Adipose tissue (tissue), 3 donors: Measurements from ENCODE around the gene CTSZ. TPM values are rescaled to one million over a fixed set of nuclear protein-coding genes. Genes with fewer than 3 reads are reported as not detected.

Source experiments
- polyA plus RNA-seq, 3 donors: library from polyadenylated mRNA; stranded (reverse); fragments of 200-250 nt; gene quantifications; one replicate each; pipeline ENCODE4 v1.2.3, GENCODE V29; 2013
- donor health status: healthy with polysubstance abuse.
- donor health status: Bipolar disorder and iron deficiency.
- donor health status: healthy.

CTSZ gene
- polyA plus RNA-seq, 3 donors, result 62.8 to 212 (median 149) TPM

Other genes starting within 250 kb of the CTSZ start
- gene GNAS-AS1, start 156.4 kb downstream of the CTSZ start, polyA plus RNA-seq, result under 1 TPM; 0.12 to 0.60 (median 0.34) TPM
- gene GNAS, start 154.5 kb downstream of the CTSZ start, polyA plus RNA-seq, result 100 to 1,000 TPM; 496 to 977 (median 949) TPM
- gene NELFCD, start 26.0 kb downstream of the CTSZ start, polyA plus RNA-seq, result 10 to 100 TPM; 27.8 to 42.7 (median 40.0) TPM
- under 1 TPM; 0.10 to 0.34 (median 0.10) TPM for gene TUBB1, start 12.2 kb upstream of the CTSZ start, polyA plus RNA-seq
- 10 to 100 TPM; 21.7 to 84.9 (median 77.4) TPM for gene ATP5F1E, start 25.1 kb upstream of the CTSZ start, polyA plus RNA-seq
- 10 to 100 TPM; 16.3 to 34.1 (median 25.4) TPM for gene PRELID3B, start 35.5 kb upstream of the CTSZ start, polyA plus RNA-seq
- gene ZNF831, start 156.6 kb upstream of the CTSZ start, polyA plus RNA-seq, result under 1 TPM; 0.18 to 0.24 (median 0.22) TPM